Erythroblast (primary cell): ENCODE measurements around the gene DPP8.

Source experiments
- DNase-seq, 2 experiments: peaks; one replicate each; lab custom pipeline; 2025; lab: John Stamatoyannopoulos, UW
- GATA1 ChIP-seq: IDR thresholded peaks from 2 replicates; pipeline ENCODE4 v1.6.1; 2011; ENCODE audit warnings: low read depth, mild to moderate bottlenecking, control low read depth, low read length, moderate library complexity
- POLR2A ChIP-seq: IDR thresholded peaks from 2 replicates; pipeline ENCODE4 v1.6.1; 2011; ENCODE audit warnings: mild to moderate bottlenecking, low read length

DPP8 gene

GRCh38 chr15:65396965-65397317, 120.5 kb downstream of the DPP8 start:
- TF ChIP-seq GATA1 (no peak), POLR2A (no peak)
- DNase-seq, result no peak

- no peak for DNase-seq
- TF ChIP-seq GATA1 (no peak), POLR2A (no peak)
Observed at GRCh38 chr15:65396283-65396964, 121.1 kb downstream of the DPP8 start.

DNA sequence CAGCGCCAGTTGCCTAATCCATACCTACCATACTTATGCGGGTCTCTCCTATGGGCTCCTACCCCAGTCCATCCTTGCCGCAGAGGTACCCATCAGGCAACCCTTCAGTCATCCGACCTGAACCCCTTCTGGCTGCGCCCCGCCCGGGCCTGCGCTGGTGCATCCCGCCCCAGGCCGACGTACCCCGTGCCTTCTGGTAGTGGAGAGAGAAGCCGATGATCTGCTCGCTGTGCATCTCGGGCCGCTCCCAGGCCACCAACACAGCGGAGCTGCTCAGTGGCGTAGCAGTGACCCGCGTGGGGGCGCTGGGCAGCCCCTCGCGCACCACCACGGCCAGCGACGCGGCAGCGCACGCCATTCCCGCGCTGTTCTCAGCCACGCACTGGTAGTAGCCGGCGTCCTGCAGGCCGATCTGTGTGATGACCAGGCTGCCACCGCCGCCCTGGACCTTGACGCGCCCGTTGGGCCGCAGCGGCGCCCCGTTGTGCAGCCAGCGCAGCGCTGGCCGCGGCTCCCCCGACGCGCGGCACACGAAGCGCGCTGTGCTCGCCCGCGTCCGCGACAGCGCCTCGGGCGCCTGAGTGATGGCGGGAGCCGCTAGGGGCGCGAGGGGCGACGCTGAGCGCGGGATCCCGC, 121.8 kb downstream of the DPP8 start:
- no peak for DNase-seq
- TF ChIP-seq GATA1, result no peak
- TF ChIP-seq POLR2A, result no peak

- TF ChIP-seq GATA1, result no peak
- no peak for TF ChIP-seq POLR2A
- DNase-seq, result no peak
Observed at GRCh38 chr15:65394936-65395335, 122.6 kb downstream of the DPP8 start.

- TF ChIP-seq POLR2A, result no peak
- TF ChIP-seq GATA1, result no peak
- DNase-seq, result no peak
Observed at GRCh38 chr15:65394280-65394789, 123.2 kb downstream of the DPP8 start.

DNA sequence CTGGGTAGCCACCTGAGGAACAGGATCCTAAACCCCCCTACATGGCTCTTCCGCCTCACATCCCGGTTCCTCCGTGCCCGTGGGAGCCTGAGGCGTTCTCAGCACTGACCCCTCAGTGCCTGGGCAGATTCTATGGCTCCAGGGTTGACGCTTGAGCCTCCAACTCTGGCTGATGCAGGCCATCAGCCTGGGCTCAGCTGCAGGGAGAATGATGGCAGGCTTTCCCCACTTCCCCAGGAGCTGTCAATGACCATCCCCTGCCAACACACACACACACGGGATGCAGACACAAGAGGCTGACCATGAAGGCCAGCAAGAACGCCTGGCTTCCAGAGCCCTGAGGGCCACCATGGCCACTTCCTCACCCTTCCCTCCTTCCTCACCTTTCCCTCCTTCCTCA, 123.9 kb downstream of the DPP8 start:
- no peak for DNase-seq
- TF ChIP-seq GATA1, result no peak
- no peak for TF ChIP-seq POLR2A

GRCh38 chr15:65393091-65393490, 124.4 kb downstream of the DPP8 start:
- DNase-seq, result no peak
- TF ChIP-seq POLR2A, result no peak
- no peak for TF ChIP-seq GATA1
